Measurements from ENCODE around the gene ERN1. TPM values are rescaled to one million over a fixed set of nuclear protein-coding genes. Genes with fewer than 3 reads are reported as not detected.
"Not testable (repeated sequence)": the region's sequence is repeated elsewhere in the genome, so short reads cannot be mapped to it uniquely, and the experiment has no call there.

The ERN1 gene
- total RNA-seq, 2 donors from 2014 or later: 63.3 to 77.1 TPM

- Histone ChIP-seq H3K4me3 (no peak overlapping the region), H3K27ac (peak overlapping the region; percentile 30 to 69 (median 47)), H3K36me3 (replicated peaks in 1 of 2; ENCODE audit: insufficient read depth in 1 of 2, low read depth in 2 of 2) (no peaks in the 10 kb centered on the region), H3K4me1 (peaks cover 48% of the 10 kb centered on the region), H3K27me3 (no peaks in the 10 kb centered on the region), H3K9me3 (no peaks in the 10 kb centered on the region)
- ATAC-seq: peak; percentile 69
- intact Hi-C loops (cut with DNase I): no loop called here
- 75 to 87% methylated on average over 6 to 7 of the region's 7 CpGs for WGBS, 2 donors
- peak in 3 of 4 donors; percentile 45 to 78 (median 75) for DNase-seq
- TF ChIP-seq, protein P1, sequence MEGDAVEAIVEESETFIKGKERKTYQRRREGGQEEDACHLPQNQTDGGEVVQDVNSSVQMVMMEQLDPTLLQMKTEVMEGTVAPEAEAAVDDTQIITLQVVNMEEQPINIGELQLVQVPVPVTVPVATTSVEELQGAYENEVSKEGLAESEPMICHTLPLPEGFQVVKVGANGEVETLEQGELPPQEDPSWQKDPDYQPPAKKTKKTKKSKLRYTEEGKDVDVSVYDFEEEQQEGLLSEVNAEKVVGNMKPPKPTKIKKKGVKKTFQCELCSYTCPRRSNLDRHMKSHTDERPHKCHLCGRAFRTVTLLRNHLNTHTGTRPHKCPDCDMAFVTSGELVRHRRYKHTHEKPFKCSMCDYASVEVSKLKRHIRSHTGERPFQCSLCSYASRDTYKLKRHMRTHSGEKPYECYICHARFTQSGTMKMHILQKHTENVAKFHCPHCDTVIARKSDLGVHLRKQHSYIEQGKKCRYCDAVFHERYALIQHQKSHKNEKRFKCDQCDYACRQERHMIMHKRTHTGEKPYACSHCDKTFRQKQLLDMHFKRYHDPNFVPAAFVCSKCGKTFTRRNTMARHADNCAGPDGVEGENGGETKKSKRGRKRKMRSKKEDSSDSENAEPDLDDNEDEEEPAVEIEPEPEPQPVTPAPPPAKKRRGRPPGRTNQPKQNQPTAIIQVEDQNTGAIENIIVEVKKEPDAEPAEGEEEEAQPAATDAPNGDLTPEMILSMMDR (IDR thresholded peaks at IDR 0.05): no peak
- TF ChIP-seq POLR2A (IDR thresholded peaks at IDR 0.05): no peak
These were observed 44.9 kb upstream of the ERN1 start for GRCh38 chr17:64174686-64175456.

DNA sequence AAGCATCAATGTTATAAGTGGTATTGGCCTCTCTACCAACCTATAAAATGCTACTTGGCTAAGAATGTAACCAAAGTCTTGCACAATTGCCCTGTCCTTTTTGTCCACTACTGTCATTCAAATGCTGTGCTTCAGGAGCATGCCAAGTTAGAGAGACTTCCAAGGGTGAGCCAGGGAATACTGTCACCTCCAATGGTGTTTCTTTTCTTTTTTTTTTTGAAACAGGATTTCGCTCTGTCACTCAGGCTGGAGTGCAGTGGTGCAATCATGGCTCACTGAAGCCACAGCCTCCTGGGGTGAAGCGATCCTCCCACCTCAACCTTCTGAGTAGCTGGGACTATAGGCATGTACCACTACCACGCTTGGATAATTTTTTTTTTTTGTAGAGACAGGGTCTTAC lies 43.7 kb upstream of the ERN1 start:
- 87 to 96% methylated on average over 3 of the region's 3 CpGs for WGBS, 2 donors
- ATAC-seq: no peak
- Histone ChIP-seq H3K27me3 (no peaks in the 10 kb centered on the region), H3K4me1 (peaks cover 48% of the 10 kb centered on the region), H3K27ac (peak overlapping the region in 2 of 4 donors; percentile 42 to 69), H3K4me3 (no peak overlapping the region), H3K9me3 (no peaks in the 10 kb centered on the region), H3K36me3 (replicated peaks in 1 of 2; ENCODE audit: insufficient read depth in 1 of 2, low read depth in 2 of 2) (no peaks in the 10 kb centered on the region)
- DNase-seq: no peak
- intact Hi-C loops (cut with DNase I): no loop called here
- TF ChIP-seq, protein P1 (IDR thresholded peaks at IDR 0.05): no peak
- TF ChIP-seq POLR2A (IDR thresholded peaks at IDR 0.05): no peak

DNA sequence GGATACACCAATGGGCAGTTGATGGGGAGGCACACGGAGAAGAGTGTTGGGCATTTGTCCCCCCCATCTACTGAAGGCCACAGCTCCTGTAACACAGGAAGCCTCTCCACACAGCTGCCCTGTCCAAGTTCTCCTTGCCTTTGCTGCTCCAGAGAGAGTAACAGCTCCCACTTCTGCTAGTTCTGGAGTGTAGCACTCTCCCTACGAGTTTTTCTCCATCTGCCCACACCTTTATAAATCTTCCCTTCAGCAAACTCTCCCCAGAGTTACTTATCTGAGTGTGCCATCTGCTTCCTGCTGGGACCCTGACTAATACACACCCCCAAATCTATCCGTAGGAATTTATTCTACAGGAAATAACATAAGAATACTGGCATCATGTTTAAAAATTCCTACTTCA lies 42.6 kb upstream of the ERN1 start:
- Histone ChIP-seq H3K36me3 (replicated peaks in 1 of 2; ENCODE audit: insufficient read depth in 1 of 2, low read depth in 2 of 2) (no peaks in the 10 kb centered on the region), H3K27ac (no peak overlapping the region), H3K4me1 (peaks cover 38% of the 10 kb centered on the region), H3K27me3 (no peaks in the 10 kb centered on the region), H3K9me3 (no peaks in the 10 kb centered on the region), H3K4me3 (no peak overlapping the region)
- 48 to 76% methylated on average over 3 of the region's 3 CpGs for WGBS, 2 donors
- no peak for ATAC-seq
- intact Hi-C loops (cut with DNase I): no loop called here
- no peak for DNase-seq
- no peak for TF ChIP-seq POLR2A (IDR thresholded peaks at IDR 0.05)
- TF ChIP-seq, protein P1 (IDR thresholded peaks at IDR 0.05): peak in 1 of 7 experiments; percentile 14

DNA sequence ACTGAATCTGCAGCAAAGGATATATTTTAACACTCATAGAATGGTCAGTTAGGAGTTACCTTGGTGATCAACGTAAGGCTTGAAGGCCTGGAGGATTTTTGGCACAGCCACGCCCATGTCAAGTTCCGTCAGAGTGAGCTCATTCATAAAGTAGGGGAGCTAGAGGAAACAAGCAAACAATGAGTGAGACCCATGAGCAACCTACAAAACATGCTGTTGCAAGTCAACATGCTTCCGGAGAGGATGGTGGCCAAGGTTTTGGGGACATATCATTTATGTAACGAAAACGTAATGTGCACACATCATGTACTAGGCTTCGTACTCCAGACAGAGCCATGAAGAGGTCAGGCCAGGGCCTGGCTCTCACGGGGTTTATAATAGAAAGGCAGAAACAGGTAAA lies 41.1 kb upstream of the ERN1 start:
- no peak overlapping the region for H3K4me3 ChIP-seq
- H3K4me1 ChIP-seq: peaks cover 31% of the 10 kb centered on the region
- intact Hi-C loops (cut with DNase I): no loop called here
- no peak for TF ChIP-seq POLR2A (IDR thresholded peaks at IDR 0.05)
- WGBS, 2 donors: 93% methylated on average over 8 of the region's 8 CpGs
- H3K36me3 ChIP-seq (replicated peaks in 1 of 2; ENCODE audit: insufficient read depth in 1 of 2, low read depth in 2 of 2): no peaks in the 10 kb centered on the region
- H3K27ac ChIP-seq: no peak overlapping the region
- H3K27me3 ChIP-seq: no peaks in the 10 kb centered on the region
- no peaks in the 10 kb centered on the region for H3K9me3 ChIP-seq
- ATAC-seq (no peak), DNase-seq (no peak)

GRCh38 chr17:64170286-64170685 lies 40.3 kb upstream of the ERN1 start:
- DNase-seq: no peak
- no peaks in the 10 kb centered on the region for H3K27me3 ChIP-seq
- H3K4me3 ChIP-seq: no peak overlapping the region
- no peaks in the 10 kb centered on the region for H3K9me3 ChIP-seq
- no peak for TF ChIP-seq POLR2A (IDR thresholded peaks at IDR 0.05)
- TF ChIP-seq, protein P1 (IDR thresholded peaks at IDR 0.05): no peak
- 89 to 96% methylated on average over 4 of the region's 4 CpGs for WGBS, 2 donors
- H3K36me3 ChIP-seq (replicated peaks in 1 of 2; ENCODE audit: insufficient read depth in 1 of 2, low read depth in 2 of 2): no peaks in the 10 kb centered on the region
- intact Hi-C loops (cut with DNase I): no loop called here
- peaks cover 31% of the 10 kb centered on the region for H3K4me1 ChIP-seq
- no peak for ATAC-seq
- H3K27ac ChIP-seq: no peak overlapping the region

- H3K36me3 ChIP-seq (replicated peaks in 1 of 2; ENCODE audit: insufficient read depth in 1 of 2, low read depth in 2 of 2); H3K27ac ChIP-seq; H3K4me3 ChIP-seq; ATAC-seq; DNase-seq; H3K9me3 ChIP-seq; H3K27me3 ChIP-seq: not testable (repeated sequence)
- WGBS, 2 donors: 88 to 98% methylated on average over 3 of the region's 3 CpGs
- peaks cover 38% of the 10 kb centered on the region for H3K4me1 ChIP-seq
- intact Hi-C loops (cut with DNase I): loop anchor here (10.0 kb wide), 1 partner anchor 107 kb away; no protein-coding TSS in a partner anchor
These were observed 37.7 kb upstream of the ERN1 start for GRCh38 chr17:64167666-64168065.

All from body of pancreas (tissue), 4 donors.